Keratinocyte (primary cell): ENCODE results near the gene CHD9. TPM values are rescaled to one million over a fixed set of nuclear protein-coding genes. Genes with fewer than 3 reads are reported as not detected.

Source experiments
- DNase-seq: peaks from one replicate; pipeline ENCODE4 v3.0.0-alpha.2; 2011; ENCODE audit warnings: low read depth, missing footprints, low spot score
- FAIRE-seq: peaks from 2 replicates; lab custom pipeline; 2011; peaks lifted over from hg19 to GRCh38; lab: Jason Lieb, UNC
- H2AFZ ChIP-seq: 2 replicates; pipeline ENCODE4 v1.6.0; 2012; ENCODE audit warnings: low read length, control low read depth, inconsistent platforms; ENCODE audit not compliant: control insufficient read depth
- H3K27ac ChIP-seq: 2 replicates; pipeline ENCODE4 v1.5.1; 2011; ENCODE audit warnings: low read length; ENCODE audit not compliant: control insufficient read depth, insufficient read depth
- H3K27me3 ChIP-seq: 3 replicates; pipeline ENCODE4 v1.6.0; 2011; ENCODE audit warnings: low read length; ENCODE audit not compliant: control insufficient read depth, insufficient read depth; ENCODE audit errors: extremely low read depth
- H3K36me3 ChIP-seq, 2 experiments: 2 replicates in 1 of 2; 3 replicates in 1 of 2; pipeline ENCODE4 v1.5.1; 2011; ENCODE audit warnings: low read length in 2 of 2, mild to moderate bottlenecking in 1 of 2; ENCODE audit not compliant: control insufficient read depth in 2 of 2, insufficient read depth in 2 of 2; ENCODE audit errors: extremely low read depth in 1 of 2
- H3K4me1 ChIP-seq: 3 replicates; pipeline ENCODE4 v1.5.1; 2011; ENCODE audit warnings: low read length; ENCODE audit not compliant: control insufficient read depth, insufficient read depth; ENCODE audit errors: extremely low read depth
- H3K4me2 ChIP-seq: 3 replicates; pipeline ENCODE4 v1.6.0; 2011; ENCODE audit warnings: low read depth, low read length; ENCODE audit not compliant: control insufficient read depth, insufficient read depth; ENCODE audit errors: extremely low read depth
- H3K4me3 ChIP-seq, 3 experiments: fragments of 200-600 bp in 1 of 3; sonication (generic) in 1 of 3; 2 replicates in 2 of 3; 3 replicates in 1 of 3; pipeline ENCODE4 v1.5.1; 2011 to 2016; ENCODE audit warnings: low read length in 3 of 3, mild to moderate bottlenecking in 3 of 3, control low read depth in 2 of 3, inconsistent platforms in 1 of 3, low read depth in 1 of 3, mixed read lengths in 1 of 3, mixed run types in 1 of 3, moderate library complexity in 1 of 3; ENCODE audit not compliant: control insufficient read depth in 2 of 3, insufficient read depth in 2 of 3; ENCODE audit errors: extremely low read depth in 1 of 3
- H3K79me2 ChIP-seq: 2 replicates; pipeline ENCODE4 v1.6.0; 2012; ENCODE audit warnings: low read length; ENCODE audit not compliant: control insufficient read depth, insufficient read depth
- H3K9ac ChIP-seq: 3 replicates; pipeline ENCODE4 v1.6.0; 2011; ENCODE audit warnings: low read length; ENCODE audit not compliant: control insufficient read depth, insufficient read depth; ENCODE audit errors: extremely low read depth
- H3K9me1 ChIP-seq: 3 replicates; pipeline ENCODE4 v1.6.0; 2011; ENCODE audit warnings: low read length; ENCODE audit not compliant: control insufficient read depth, insufficient read depth; ENCODE audit errors: extremely low read depth
- H3K9me3 ChIP-seq: 2 replicates; pipeline ENCODE4 v1.5.1; 2012; ENCODE audit warnings: low read depth, low read length; ENCODE audit not compliant: control insufficient read depth
- H4K20me1 ChIP-seq: 3 replicates; pipeline ENCODE4 v1.6.0; 2011; ENCODE audit warnings: low read length; ENCODE audit not compliant: control insufficient read depth, insufficient read depth; ENCODE audit errors: extremely low read depth
- EZH2 ChIP-seq: IDR thresholded peaks from one replicate; pipeline ENCODE4 v1.6.1; 2012; ENCODE audit warnings: inconsistent platforms, mild to moderate bottlenecking, low read length, moderate library complexity
- dilution Hi-C: fragments of 300-500 bp; cut with MboI; formaldehyde crosslinking; loops from one replicate; pipeline ENCODE4 v1.7.0; 2020; ENCODE audit warnings: low sequenced_read_pairs; ENCODE audit not compliant: extremely low pct_ligation_motif_present
- polyA plus RNA-seq, 5 experiments: library from polyadenylated mRNA; depleted of rRNA in 3 of 5; stranded (reverse) in 3 of 5; stranded (forward) in 1 of 5; unstranded in 1 of 5; fragments of >200 nt; gene quantifications; 1 replicate in 1 of 5; 2 replicates in 3 of 5; 3 replicates in 1 of 5; pipeline versions ENCODE4 v1.2.1 to v1.2.3, GENCODE V29; 2011 to 2012; ENCODE audit warnings: missing spikeins in 2 of 5, low read depth in 1 of 5, low replicate concordance in 1 of 5
- TF ChIP-seq, protein P1 (sequence below), 3 experiments: IDR thresholded peaks in 1 of 3; conservative IDR thresholded peaks in 1 of 3; optimal IDR thresholded peaks in 1 of 3; 2 replicates in 2 of 3; 3 replicates in 1 of 3; pipeline versions ENCODE3 to v1.5.1; 2011; ENCODE audit warnings: low read length in 3 of 3, mild to moderate bottlenecking in 3 of 3, moderate library complexity in 2 of 3, control low read depth in 1 of 3, inconsistent platforms in 1 of 3; ENCODE audit not compliant: insufficient read depth in 2 of 3; ENCODE audit errors: extremely low read depth in 1 of 3

CHD9 gene
- polyA plus RNA-seq, 1 donor (not counting 4 experiments of a cell fraction or from before 2014, with no cell fraction given), result 32.8 TPM

DNA sequence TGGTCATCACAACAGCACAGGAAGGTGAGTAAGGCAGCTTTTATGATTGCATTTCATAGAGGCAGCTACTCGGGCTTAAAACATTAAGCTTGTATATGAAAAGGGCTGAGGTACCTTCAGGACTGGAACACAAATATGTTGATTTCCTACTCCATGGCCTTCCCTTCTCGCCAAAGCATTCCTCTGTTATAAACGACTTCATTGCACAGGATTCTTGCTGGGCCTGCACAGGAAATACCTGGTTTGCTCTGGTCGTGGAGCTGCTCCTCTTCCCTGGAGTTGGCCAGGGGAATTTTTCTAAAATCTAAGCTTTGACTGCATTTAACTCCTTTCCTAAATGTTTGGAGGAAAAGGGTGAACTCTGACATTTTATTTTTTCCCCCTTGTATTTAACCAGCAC lies 49.0 kb downstream of the CHD9 start:
- H3K4me2 ChIP-seq, result no peak overlapping the region
- no peak for TF ChIP-seq EZH2
- TF ChIP-seq, protein P1, sequence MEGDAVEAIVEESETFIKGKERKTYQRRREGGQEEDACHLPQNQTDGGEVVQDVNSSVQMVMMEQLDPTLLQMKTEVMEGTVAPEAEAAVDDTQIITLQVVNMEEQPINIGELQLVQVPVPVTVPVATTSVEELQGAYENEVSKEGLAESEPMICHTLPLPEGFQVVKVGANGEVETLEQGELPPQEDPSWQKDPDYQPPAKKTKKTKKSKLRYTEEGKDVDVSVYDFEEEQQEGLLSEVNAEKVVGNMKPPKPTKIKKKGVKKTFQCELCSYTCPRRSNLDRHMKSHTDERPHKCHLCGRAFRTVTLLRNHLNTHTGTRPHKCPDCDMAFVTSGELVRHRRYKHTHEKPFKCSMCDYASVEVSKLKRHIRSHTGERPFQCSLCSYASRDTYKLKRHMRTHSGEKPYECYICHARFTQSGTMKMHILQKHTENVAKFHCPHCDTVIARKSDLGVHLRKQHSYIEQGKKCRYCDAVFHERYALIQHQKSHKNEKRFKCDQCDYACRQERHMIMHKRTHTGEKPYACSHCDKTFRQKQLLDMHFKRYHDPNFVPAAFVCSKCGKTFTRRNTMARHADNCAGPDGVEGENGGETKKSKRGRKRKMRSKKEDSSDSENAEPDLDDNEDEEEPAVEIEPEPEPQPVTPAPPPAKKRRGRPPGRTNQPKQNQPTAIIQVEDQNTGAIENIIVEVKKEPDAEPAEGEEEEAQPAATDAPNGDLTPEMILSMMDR (optimal IDR thresholded peaks at IDR 0.05 in 1 of 3, IDR thresholded peaks at IDR 0.05 in 1 of 3, conservative IDR thresholded peaks at IDR 0.05 in 1 of 3; ENCODE audit: extremely low read depth in 1 of 3, insufficient read depth in 2 of 3, low read length in 3 of 3), result no peak
- H3K4me3 ChIP-seq, result no peak overlapping the region
- H3K27ac ChIP-seq, result no peak overlapping the region
- no peak overlapping the region for H2AFZ ChIP-seq
- H3K4me1 ChIP-seq, result peaks cover 13% of the 10 kb centered on the region
- dilution Hi-C loops, result no loop called here
- no peaks in the 10 kb centered on the region for H3K9me3 ChIP-seq
- H3K27me3 ChIP-seq, result no peaks in the 10 kb centered on the region
- DNase-seq (no peak), FAIRE-seq (no peak)
- H4K20me1 ChIP-seq, result no peaks in the 10 kb centered on the region
- no peak overlapping the region for H3K9ac ChIP-seq
- H3K9me1 ChIP-seq, result no peaks in the 10 kb centered on the region
- peaks cover 10% of the 10 kb centered on the region for H3K79me2 ChIP-seq
- H3K36me3 ChIP-seq, result peaks cover 0 to 4% of the 10 kb centered on the region in 2 experiments

DNA sequence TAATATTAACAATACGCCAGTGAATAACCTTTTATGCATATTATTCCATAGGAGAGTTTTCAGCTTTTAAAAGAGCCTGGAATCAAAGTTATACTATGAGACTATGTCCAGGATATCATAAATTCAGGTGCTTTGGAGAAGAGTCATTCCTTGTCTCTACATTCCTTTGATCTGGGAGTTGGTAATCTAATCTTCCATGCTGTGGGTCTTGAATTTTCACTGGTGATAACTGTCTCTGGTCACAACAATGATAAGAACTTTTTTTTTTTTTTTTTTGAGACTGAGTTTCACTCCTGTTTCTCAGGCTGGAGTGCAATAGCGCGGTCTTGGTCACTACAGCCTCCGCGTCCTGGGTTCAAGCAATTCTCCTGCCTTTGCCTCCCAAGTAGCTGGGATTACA lies 50.8 kb downstream of the CHD9 start:
- Histone ChIP-seq H3K9me3 (no peaks in the 10 kb centered on the region), H3K9me1 (no peaks in the 10 kb centered on the region), H3K27me3 (no peaks in the 10 kb centered on the region), H2AFZ (no peak overlapping the region), H3K36me3 (peaks cover 0 to 3% of the 10 kb centered on the region in 2 experiments), H3K79me2 (peaks cover 10% of the 10 kb centered on the region), H3K4me1 (no peaks in the 10 kb centered on the region), H3K27ac (no peak overlapping the region), H3K4me3 (no peak overlapping the region), H4K20me1 (no peaks in the 10 kb centered on the region), H3K9ac (no peak overlapping the region), H3K4me2 (no peak overlapping the region)
- TF ChIP-seq EZH2, result no peak
- TF ChIP-seq, protein P1 (optimal IDR thresholded peaks at IDR 0.05 in 1 of 3, IDR thresholded peaks at IDR 0.05 in 1 of 3, conservative IDR thresholded peaks at IDR 0.05 in 1 of 3; ENCODE audit: extremely low read depth in 1 of 3, insufficient read depth in 2 of 3, low read length in 3 of 3), result no peak
- FAIRE-seq (no peak), DNase-seq (no peak)
- dilution Hi-C loops, result no loop called here
